Endothelial cell of umbilical vein (primary cell): ENCODE measurements around the gene CCNL2. TPM values are rescaled to one million over a fixed set of nuclear protein-coding genes. Genes with fewer than 3 reads are reported as not detected.

Experiments
- BruUV-seq: library from RNA; stranded (reverse); fragments of 400-500 nt; replicated peaks from 2 replicates; lab custom pipeline; 2021; lab: Mats Ljungman, UMichigan
- CTCF ChIA-PET: fragments of 300-600, 350-600 bp; sonication (Branson Sonifier 250); formaldehyde crosslinking; loops from one replicate; lab custom pipeline; 2021; ENCODE audit warnings: antibody characterized with exemption, inconsistent platforms; lab: Charles Lee
- POLR2A ChIA-PET: fragments of 300-600, 350-600 bp; sonication (Branson Sonifier 250); formaldehyde crosslinking; loops from one replicate; lab custom pipeline; 2021; ENCODE audit warnings: antibody characterized with exemption, inconsistent platforms; lab: Charles Lee
- DNase-seq: peaks from one replicate; pipeline ENCODE4 v3.0.0-alpha.2; 2011; ENCODE audit warnings: low read depth, low spot score
- FAIRE-seq: peaks from 2 replicates; lab custom pipeline; 2011; peaks lifted over from hg19 to GRCh38; lab: Jason Lieb, UNC
- H2AFZ ChIP-seq: 2 replicates; pipeline ENCODE4 v1.6.0; 2012; ENCODE audit warnings: low read depth, low read length, control low read depth, inconsistent platforms
- H3K27ac ChIP-seq: 2 replicates; pipeline ENCODE4 v1.5.1; 2011; ENCODE audit warnings: low read depth, mild to moderate bottlenecking, control low read depth, low read length, moderate library complexity; ENCODE audit not compliant: insufficient read depth
- H3K27me3 ChIP-seq, 2 experiments: 2 replicates each; pipeline versions ENCODE4 v1.6.0 to v1.6.1; 2011; ENCODE audit warnings: low read length in 2 of 2, mixed read lengths in 1 of 2; ENCODE audit not compliant: control insufficient read depth in 2 of 2, insufficient read depth in 2 of 2
- H3K36me3 ChIP-seq, 2 experiments: 2 replicates in 1 of 2; 3 replicates in 1 of 2; pipeline ENCODE4 v1.5.1; 2011; ENCODE audit warnings: low read length in 2 of 2, mild to moderate bottlenecking in 1 of 2, moderate library complexity in 1 of 2; ENCODE audit not compliant: control insufficient read depth in 2 of 2, insufficient read depth in 2 of 2; ENCODE audit errors: extremely low read depth in 1 of 2
- H3K4me1 ChIP-seq: 3 replicates; pipeline ENCODE4 v1.5.1; 2011; ENCODE audit warnings: mild to moderate bottlenecking, low read length; ENCODE audit not compliant: control insufficient read depth, insufficient read depth; ENCODE audit errors: extremely low read depth
- H3K4me2 ChIP-seq: 2 replicates; pipeline ENCODE4 v1.6.1; 2011; ENCODE audit warnings: low read length, control low read depth, mixed read lengths; ENCODE audit not compliant: insufficient read depth
- H3K4me3 ChIP-seq, 3 experiments: fragments of 200-600 bp in 1 of 3; sonication (generic), shearing (Covaris generic) in 1 of 3; replicated peaks in 1 of 3; 2 replicates each; pipeline ENCODE4 v1.5.1; 2011 to 2016; ENCODE audit warnings: control low read depth in 3 of 3, low read length in 3 of 3, mild to moderate bottlenecking in 2 of 3, inconsistent platforms in 1 of 3, low read depth in 1 of 3, moderate library complexity in 1 of 3; ENCODE audit not compliant: insufficient read depth in 1 of 3
- H3K79me2 ChIP-seq: 2 replicates; pipeline ENCODE4 v1.6.0; 2012; ENCODE audit warnings: low read length, inconsistent platforms; ENCODE audit not compliant: control insufficient read depth, insufficient read depth
- H3K9ac ChIP-seq: replicated peaks from 2 replicates; pipeline ENCODE3; 2011; ENCODE audit warnings: low read length, control low read depth; ENCODE audit not compliant: insufficient read depth; ENCODE audit errors: extremely low read depth
- H3K9me1 ChIP-seq: replicated peaks from 3 replicates; pipeline ENCODE4 v1.6.0; 2011; ENCODE audit warnings: mild to moderate bottlenecking, low read length; ENCODE audit not compliant: control insufficient read depth, insufficient read depth; ENCODE audit errors: extremely low read depth
- H3K9me3 ChIP-seq: replicated peaks from 2 replicates; pipeline ENCODE4 v1.5.1; 2012; ENCODE audit warnings: low read length, inconsistent platforms; ENCODE audit not compliant: control insufficient read depth, insufficient read depth
- H4K20me1 ChIP-seq: replicated peaks from 2 replicates; pipeline ENCODE3; 2011; ENCODE audit warnings: mild to moderate bottlenecking, low read length; ENCODE audit not compliant: control insufficient read depth, insufficient read depth; ENCODE audit errors: extremely low read depth
- EZH2 ChIP-seq: IDR thresholded peaks from 2 replicates; pipeline ENCODE4 v1.6.1; 2012; ENCODE audit warnings: borderline replicate concordance, low read depth, mild to moderate bottlenecking, moderate library complexity, low read length, inconsistent platforms; ENCODE audit not compliant: severe bottlenecking
- FOS ChIP-seq: IDR thresholded peaks from 2 replicates; pipeline ENCODE4 v1.6.1; 2011; ENCODE audit warnings: mild to moderate bottlenecking, low read length, moderate library complexity, borderline replicate concordance; ENCODE audit not compliant: insufficient read depth
- GATA2 ChIP-seq: IDR thresholded peaks from 2 replicates; pipeline ENCODE4 v1.7.0; 2011; ENCODE audit warnings: low read depth, mild to moderate bottlenecking, moderate library complexity, mixed read lengths, low read length; ENCODE audit not compliant: insufficient read length, insufficient read depth
- JUN ChIP-seq: IDR thresholded peaks from 2 replicates; pipeline ENCODE4 v1.6.1; 2011; ENCODE audit warnings: borderline replicate concordance, low read depth; ENCODE audit not compliant: insufficient read length, insufficient read depth
- MYC ChIP-seq: IDR thresholded peaks from one replicate; pipeline ENCODE4 v1.6.1; 2011; ENCODE audit warnings: mild to moderate bottlenecking, low read depth, low read length
- POLR2A ChIP-seq: IDR thresholded peaks from 2 replicates; pipeline ENCODE4 v1.6.1; 2012; ENCODE audit warnings: low read depth, mild to moderate bottlenecking, control low read depth, low read length
- POLR2AphosphoS5 ChIP-seq: IDR thresholded peaks from 2 replicates; pipeline ENCODE4 v1.6.1; 2012; ENCODE audit warnings: low read depth, mild to moderate bottlenecking, control low read depth, low read length, moderate library complexity; ENCODE audit not compliant: insufficient read depth
- dilution Hi-C: fragments of 300-500 bp; cut with MboI; formaldehyde crosslinking; loops from one replicate; pipeline ENCODE4 v1.15.0; 2019; ENCODE audit warnings: low sequenced_read_pairs; ENCODE audit not compliant: extremely low pct_ligation_motif_present
- intact Hi-C: fragments of 100-400 bp; cut with micrococcal nuclease; formaldehyde crosslinking; loops from one replicate; pipeline ENCODE4 v1.10.0; 2022
- polyA plus RNA-seq, 4 experiments: library from polyadenylated mRNA; depleted of rRNA in 3 of 4; stranded (reverse) in 3 of 4; unstranded in 1 of 4; fragments of >200 nt; gene quantifications; 2 replicates each; pipeline versions ENCODE4 v1.2.1 to v1.2.3, GENCODE V29; 2011 to 2012; ENCODE audit warnings: missing spikeins in 1 of 4
- total RNA-seq: library from RNA; stranded (reverse); gene quantifications from 2 replicates; pipeline ENCODE4 v1.2.3, GENCODE V29; 2021
- TF ChIP-seq, protein P1 (sequence below), 2 donors: IDR thresholded peaks; 1 replicate in 1 of 2; 2 replicates in 1 of 2; pipeline ENCODE4 v1.5.1; 2011; ENCODE audit warnings: low read length in 2 of 2, mild to moderate bottlenecking in 2 of 2, moderate library complexity in 2 of 2, control low read depth in 1 of 2, inconsistent platforms in 1 of 2, low read depth in 1 of 2; ENCODE audit not compliant: insufficient read depth in 1 of 2; ENCODE audit errors: extremely low read depth in 1 of 2

Gene CCNL2
- total and polyA plus RNA-seq, 2 donors (not counting 3 experiments of a cell fraction or from before 2014, with no cell fraction given): 188 to 209 TPM

GRCh38 chr1:1425753-1426495 is 26.8 kb upstream of the CCNL2 start:
- BruUV-seq: no TSS peak
- H2AFZ ChIP-seq: no peak overlapping the region
- H4K20me1 ChIP-seq: no peaks in the 10 kb centered on the region
- no peak overlapping the region for H3K4me3 ChIP-seq
- DNase-seq (no peak), FAIRE-seq (no peak)
- no peak overlapping the region for H3K4me2 ChIP-seq
- H3K4me1 ChIP-seq: peaks cover 10% of the 10 kb centered on the region
- no peaks in the 10 kb centered on the region for H3K36me3 ChIP-seq
- H3K27me3 ChIP-seq: no peaks in the 10 kb centered on the region
- ChIA-PET CTCF (interaction anchor here (2.9 kb wide), 1 partner anchor 15 kb away, joined by 8 read pairs; no protein-coding TSS in a partner anchor), POLR2A (no interaction called here)
- TF ChIP-seq, protein P1, sequence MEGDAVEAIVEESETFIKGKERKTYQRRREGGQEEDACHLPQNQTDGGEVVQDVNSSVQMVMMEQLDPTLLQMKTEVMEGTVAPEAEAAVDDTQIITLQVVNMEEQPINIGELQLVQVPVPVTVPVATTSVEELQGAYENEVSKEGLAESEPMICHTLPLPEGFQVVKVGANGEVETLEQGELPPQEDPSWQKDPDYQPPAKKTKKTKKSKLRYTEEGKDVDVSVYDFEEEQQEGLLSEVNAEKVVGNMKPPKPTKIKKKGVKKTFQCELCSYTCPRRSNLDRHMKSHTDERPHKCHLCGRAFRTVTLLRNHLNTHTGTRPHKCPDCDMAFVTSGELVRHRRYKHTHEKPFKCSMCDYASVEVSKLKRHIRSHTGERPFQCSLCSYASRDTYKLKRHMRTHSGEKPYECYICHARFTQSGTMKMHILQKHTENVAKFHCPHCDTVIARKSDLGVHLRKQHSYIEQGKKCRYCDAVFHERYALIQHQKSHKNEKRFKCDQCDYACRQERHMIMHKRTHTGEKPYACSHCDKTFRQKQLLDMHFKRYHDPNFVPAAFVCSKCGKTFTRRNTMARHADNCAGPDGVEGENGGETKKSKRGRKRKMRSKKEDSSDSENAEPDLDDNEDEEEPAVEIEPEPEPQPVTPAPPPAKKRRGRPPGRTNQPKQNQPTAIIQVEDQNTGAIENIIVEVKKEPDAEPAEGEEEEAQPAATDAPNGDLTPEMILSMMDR (IDR thresholded peaks at IDR 0.05; ENCODE audit: extremely low read depth in 1 of 2, insufficient read depth in 1 of 2, low read depth in 1 of 2, low read length in 2 of 2): no peak
- TF ChIP-seq JUN (no peak), FOS (no peak), POLR2AphosphoS5 (no peak), GATA2 (no peak), POLR2A (no peak), MYC (no peak), EZH2 (no peak)
- H3K79me2 ChIP-seq: no peaks in the 10 kb centered on the region
- no peak overlapping the region for H3K27ac ChIP-seq
- dilution Hi-C loops (no loop called here), intact Hi-C loops (no loop called here)
- H3K9me1 ChIP-seq: no peaks in the 10 kb centered on the region
- H3K9me3 ChIP-seq: no peaks in the 10 kb centered on the region
- H3K9ac ChIP-seq: no peak overlapping the region
